ENCODE data around the gene KLHL29. TPM values are rescaled to one million over a fixed set of nuclear protein-coding genes. Genes with fewer than 3 reads are reported as not detected.

The KLHL29 gene
- total and polyA plus RNA-seq, 2 of the 13 experiments (the other 11 are each of a cell fraction or from before 2014, with no cell fraction given): 0.01 TPM; not detected in 1

DNA sequence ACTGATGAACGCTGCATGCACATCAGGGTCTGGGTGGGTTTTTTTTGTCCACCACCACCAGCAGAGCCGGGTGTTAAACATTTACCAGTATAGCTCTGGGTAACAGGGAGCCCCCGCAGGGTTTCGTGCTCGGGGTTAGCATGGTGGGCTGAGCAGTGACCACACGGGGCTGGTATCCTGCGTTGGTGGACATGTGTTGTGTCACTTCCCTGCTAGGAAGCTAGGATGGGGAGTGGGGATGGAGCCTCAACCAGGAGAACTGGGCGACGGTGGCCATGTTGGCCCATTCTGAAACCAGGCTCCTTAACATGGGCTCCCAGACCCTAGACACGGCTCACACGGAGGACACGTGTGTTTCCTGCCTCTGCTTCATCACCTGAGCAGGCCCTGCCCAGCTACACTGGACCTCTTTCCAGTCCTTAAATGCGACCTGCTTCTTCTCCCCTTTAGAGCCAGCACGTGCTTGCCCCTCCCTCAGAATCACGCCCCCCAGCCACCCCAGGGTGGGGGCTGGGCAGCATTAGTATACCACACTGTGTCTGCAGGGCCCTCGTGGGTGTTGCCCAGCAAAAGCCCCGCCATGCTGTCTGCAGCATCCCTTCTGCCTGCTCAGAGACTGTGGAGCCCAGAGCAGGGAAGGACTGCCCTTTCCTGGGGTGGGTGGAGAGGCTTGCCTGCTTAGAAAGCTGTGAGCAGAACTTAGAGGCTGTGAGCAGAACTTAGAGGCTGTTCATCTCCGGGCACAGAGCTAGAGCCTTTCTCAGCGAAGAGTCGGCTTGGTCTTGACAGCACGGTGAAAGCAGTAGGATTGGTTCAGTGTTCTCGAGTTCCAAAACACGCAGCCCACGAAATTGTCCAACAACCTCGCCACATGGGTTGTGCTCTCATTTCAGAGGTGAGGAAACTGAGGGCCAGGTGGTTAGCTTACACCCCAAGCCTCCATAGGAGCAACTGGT, 142.1 kb downstream of the KLHL29 start:
- WGBS (ENCODE audit: low lambda C conversion rate): 44% methylated on average over 24 of the region's 25 CpGs
- Histone ChIP-seq H3K4me3 (replicated peaks in 1 of 3; ENCODE audit: insufficient read depth in 1 of 3, low read depth in 2 of 3, low read length in 3 of 3) (no peak overlapping the region), H3K36me3 (replicated peaks in 1 of 2; ENCODE audit: control insufficient read depth in 1 of 2, insufficient read depth in 2 of 2, low read length in 2 of 2) (no peaks in the 10 kb centered on the region), H3K4me1 (ENCODE audit: insufficient read depth, low read length) (peaks cover 10% of the 10 kb centered on the region), H3K9me3 (ENCODE audit: low read length) (no peaks in the 10 kb centered on the region), H3K27ac (ENCODE audit: extremely low read length, insufficient read depth, low read length) (no peak overlapping the region), H3K9ac (ENCODE audit: insufficient read depth, low read depth, low read length) (no peak overlapping the region), H2AFZ (ENCODE audit: low read length) (no peak overlapping the region), H3K79me2 (ENCODE audit: insufficient read depth, low read length) (no peaks in the 10 kb centered on the region), H3K27me3 (ENCODE audit: control insufficient read depth in 1 of 2, insufficient read depth in 2 of 2, low read length in 2 of 2) (peaks cover 10 to 66% of the 10 kb centered on the region in 2 experiments; a peak in 4 of 5 replicates), H3K4me2 (ENCODE audit: low read depth, low read length) (no peak overlapping the region), H4K20me1 (ENCODE audit: insufficient read depth, low read length) (no peaks in the 10 kb centered on the region)
- no peak for FAIRE-seq
- intact Hi-C loops (cut with micrococcal nuclease; ENCODE audit: unreplicated experiment) (no loop called here), in situ Hi-C loops (cut with HindIII; ENCODE audit: extremely low pct_ligation_motif_present, low pct_unique_long_range_greater_than_20kb) (no loop called here)
- ChIA-PET CTCF (ENCODE audit: low intra/inter-chr PET ratio, low total read pairs) (no interaction called here), POLR2A (no interaction called here)
- BruUV-seq (replicated peaks): no TSS peak
- no peak for ATAC-seq
- no peak for DNase-seq (ENCODE audit: low spot score)
- TF ChIP-seq RBM39 (IDR thresholded peaks at IDR 0.05; ENCODE audit: low read depth, low read length, poor library complexity, severe bottlenecking) (no peak), MBD4 (IDR thresholded peaks at IDR 0.05; ENCODE audit: borderline replicate concordance, low read length) (no peak)
- TF ChIP-seq, protein P1, sequence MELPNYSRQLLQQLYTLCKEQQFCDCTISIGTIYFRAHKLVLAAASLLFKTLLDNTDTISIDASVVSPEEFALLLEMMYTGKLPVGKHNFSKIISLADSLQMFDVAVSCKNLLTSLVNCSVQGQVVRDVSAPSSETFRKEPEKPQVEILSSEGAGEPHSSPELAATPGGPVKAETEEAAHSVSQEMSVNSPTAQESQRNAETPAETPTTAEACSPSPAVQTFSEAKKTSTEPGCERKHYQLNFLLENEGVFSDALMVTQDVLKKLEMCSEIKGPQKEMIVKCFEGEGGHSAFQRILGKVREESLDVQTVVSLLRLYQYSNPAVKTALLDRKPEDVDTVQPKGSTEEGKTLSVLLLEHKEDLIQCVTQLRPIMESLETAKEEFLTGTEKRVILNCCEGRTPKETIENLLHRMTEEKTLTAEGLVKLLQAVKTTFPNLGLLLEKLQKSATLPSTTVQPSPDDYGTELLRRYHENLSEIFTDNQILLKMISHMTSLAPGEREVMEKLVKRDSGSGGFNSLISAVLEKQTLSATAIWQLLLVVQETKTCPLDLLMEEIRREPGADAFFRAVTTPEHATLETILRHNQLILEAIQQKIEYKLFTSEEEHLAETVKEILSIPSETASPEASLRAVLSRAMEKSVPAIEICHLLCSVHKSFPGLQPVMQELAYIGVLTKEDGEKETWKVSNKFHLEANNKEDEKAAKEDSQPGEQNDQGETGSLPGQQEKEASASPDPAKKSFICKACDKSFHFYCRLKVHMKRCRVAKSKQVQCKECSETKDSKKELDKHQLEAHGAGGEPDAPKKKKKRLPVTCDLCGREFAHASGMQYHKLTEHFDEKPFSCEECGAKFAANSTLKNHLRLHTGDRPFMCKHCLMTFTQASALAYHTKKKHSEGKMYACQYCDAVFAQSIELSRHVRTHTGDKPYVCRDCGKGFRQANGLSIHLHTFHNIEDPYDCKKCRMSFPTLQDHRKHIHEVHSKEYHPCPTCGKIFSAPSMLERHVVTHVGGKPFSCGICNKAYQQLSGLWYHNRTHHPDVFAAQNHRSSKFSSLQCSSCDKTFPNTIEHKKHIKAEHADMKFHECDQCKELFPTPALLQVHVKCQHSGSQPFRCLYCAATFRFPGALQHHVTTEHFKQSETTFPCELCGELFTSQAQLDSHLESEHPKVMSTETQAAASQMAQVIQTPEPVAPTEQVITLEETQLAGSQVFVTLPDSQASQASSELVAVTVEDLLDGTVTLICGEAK (IDR thresholded peaks at IDR 0.05): no peak
- TF ChIP-seq, protein P1 (CRISPR knock-in tag; IDR thresholded peaks at IDR 0.05): no peak
- TF ChIP-seq, protein P2, sequence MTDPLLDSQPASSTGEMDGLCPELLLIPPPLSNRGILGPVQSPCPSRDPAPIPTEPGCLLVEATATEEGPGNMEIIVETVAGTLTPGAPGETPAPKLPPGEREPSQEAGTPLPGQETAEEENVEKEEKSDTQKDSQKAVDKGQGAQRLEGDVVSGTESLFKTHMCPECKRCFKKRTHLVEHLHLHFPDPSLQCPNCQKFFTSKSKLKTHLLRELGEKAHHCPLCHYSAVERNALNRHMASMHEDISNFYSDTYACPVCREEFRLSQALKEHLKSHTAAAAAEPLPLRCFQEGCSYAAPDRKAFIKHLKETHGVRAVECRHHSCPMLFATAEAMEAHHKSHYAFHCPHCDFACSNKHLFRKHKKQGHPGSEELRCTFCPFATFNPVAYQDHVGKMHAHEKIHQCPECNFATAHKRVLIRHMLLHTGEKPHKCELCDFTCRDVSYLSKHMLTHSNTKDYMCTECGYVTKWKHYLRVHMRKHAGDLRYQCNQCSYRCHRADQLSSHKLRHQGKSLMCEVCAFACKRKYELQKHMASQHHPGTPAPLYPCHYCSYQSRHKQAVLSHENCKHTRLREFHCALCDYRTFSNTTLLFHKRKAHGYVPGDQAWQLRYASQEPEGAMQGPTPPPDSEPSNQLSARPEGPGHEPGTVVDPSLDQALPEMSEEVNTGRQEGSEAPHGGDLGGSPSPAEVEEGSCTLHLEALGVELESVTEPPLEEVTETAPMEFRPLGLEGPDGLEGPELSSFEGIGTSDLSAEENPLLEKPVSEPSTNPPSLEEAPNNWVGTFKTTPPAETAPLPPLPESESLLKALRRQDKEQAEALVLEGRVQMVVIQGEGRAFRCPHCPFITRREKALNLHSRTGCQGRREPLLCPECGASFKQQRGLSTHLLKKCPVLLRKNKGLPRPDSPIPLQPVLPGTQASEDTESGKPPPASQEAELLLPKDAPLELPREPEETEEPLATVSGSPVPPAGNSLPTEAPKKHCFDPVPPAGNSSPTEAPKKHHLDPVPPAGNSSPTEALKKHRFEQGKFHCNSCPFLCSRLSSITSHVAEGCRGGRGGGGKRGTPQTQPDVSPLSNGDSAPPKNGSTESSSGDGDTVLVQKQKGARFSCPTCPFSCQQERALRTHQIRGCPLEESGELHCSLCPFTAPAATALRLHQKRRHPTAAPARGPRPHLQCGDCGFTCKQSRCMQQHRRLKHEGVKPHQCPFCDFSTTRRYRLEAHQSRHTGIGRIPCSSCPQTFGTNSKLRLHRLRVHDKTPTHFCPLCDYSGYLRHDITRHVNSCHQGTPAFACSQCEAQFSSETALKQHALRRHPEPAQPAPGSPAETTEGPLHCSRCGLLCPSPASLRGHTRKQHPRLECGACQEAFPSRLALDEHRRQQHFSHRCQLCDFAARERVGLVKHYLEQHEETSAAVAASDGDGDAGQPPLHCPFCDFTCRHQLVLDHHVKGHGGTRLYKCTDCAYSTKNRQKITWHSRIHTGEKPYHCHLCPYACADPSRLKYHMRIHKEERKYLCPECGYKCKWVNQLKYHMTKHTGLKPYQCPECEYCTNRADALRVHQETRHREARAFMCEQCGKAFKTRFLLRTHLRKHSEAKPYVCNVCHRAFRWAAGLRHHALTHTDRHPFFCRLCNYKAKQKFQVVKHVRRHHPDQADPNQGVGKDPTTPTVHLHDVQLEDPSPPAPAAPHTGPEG (CRISPR knock-in tag; IDR thresholded peaks at IDR 0.05): no peak

Data from HepG2 (cell line).